HG03039 (cell line): ENCODE results near the gene HFE.
"Not testable (repeated sequence)": the region's sequence is repeated elsewhere in the genome, so short reads cannot be mapped to it uniquely, and the experiment has no call there.

ENCODE experiments used
- ATAC-seq: cut with Tn5 transposase; IDR thresholded peaks from one replicate; pipeline ENCODE4 v1.9.1; 2021; ENCODE audit warnings: mild to moderate bottlenecking, moderate library complexity; ENCODE audit not compliant: unreplicated experiment

The HFE gene

GRCh38 chr6:26105842-26106241 is 18.6 kb downstream of the HFE start:
- no peak for ATAC-seq

- no peak for ATAC-seq
These were observed 20.7 kb downstream of the HFE start for GRCh38 chr6:26107935-26108334.

GRCh38 chr6:26109772-26110171 is 22.5 kb downstream of the HFE start:
- ATAC-seq = no peak

GRCh38 chr6:26113570-26113969 is 26.3 kb downstream of the HFE start:
- ATAC-seq = no peak

- no peak for ATAC-seq
These were observed 28.0 kb downstream of the HFE start for GRCh38 chr6:26115226-26115625.

GRCh38 chr6:26116267-26116666 is 29.0 kb downstream of the HFE start:
- ATAC-seq = no peak

- ATAC-seq = no peak
These were observed 31.8 kb downstream of the HFE start for GRCh38 chr6:26118999-26119398.

- ATAC-seq = not testable (repeated sequence)
These were observed 32.9 kb downstream of the HFE start for GRCh38 chr6:26120115-26120514.

GRCh38 chr6:26120807-26121140 is 33.5 kb downstream of the HFE start:
- ATAC-seq = no peak

- ATAC-seq = no peak
These were observed 34.1 kb downstream of the HFE start for GRCh38 chr6:26121141-26122004.

- no peak for ATAC-seq
These were observed 34.8 kb downstream of the HFE start for GRCh38 chr6:26122005-26122388.

- no peak for ATAC-seq
These were observed 35.2 kb downstream of the HFE start for GRCh38 chr6:26122402-26122792.

- peak; percentile 43 for ATAC-seq
These were observed 35.8 kb downstream of the HFE start for GRCh38 chr6:26122793-26123674.

GRCh38 chr6:26123675-26123946 is 36.4 kb downstream of the HFE start:
- ATAC-seq = no peak

GRCh38 chr6:26123947-26124780 is 36.9 kb downstream of the HFE start:
- ATAC-seq = peak; percentile 70

- no peak for ATAC-seq
These were observed 37.8 kb downstream of the HFE start for GRCh38 chr6:26124781-26125685.

- no peak for ATAC-seq
These were observed 39.4 kb downstream of the HFE start for GRCh38 chr6:26126394-26127235.

- ATAC-seq = no peak
These were observed 41.0 kb downstream of the HFE start for GRCh38 chr6:26128013-26128771.

GRCh38 chr6:26129656-26130055 is 42.4 kb downstream of the HFE start:
- no peak for ATAC-seq
